Inflammatory macrophage treated with lipopolysaccharide for 1 hour (primary cell): ENCODE measurements around the gene COQ2.
"Not testable (repeated sequence)": the region's sequence is repeated elsewhere in the genome, so short reads cannot be mapped to it uniquely, and the experiment has no call there.

Source experiments
- DNase-seq, 2 donors: peaks; one replicate each; pipeline ENCODE4 v3.0.0-alpha.2; 2020 to 2022

COQ2 gene

GRCh38 chr4:83247415-83248357 lies 36.9 kb downstream of the COQ2 start:
- DNase-seq, result no peak

- DNase-seq, result no peak
These were observed 43.5 kb downstream of the COQ2 start for GRCh38 chr4:83241132-83241531.

GRCh38 chr4:83240379-83240875 lies 44.2 kb downstream of the COQ2 start:
- DNase-seq, result peak; percentile 85 to 87

GRCh38 chr4:83238393-83239248 lies 46.0 kb downstream of the COQ2 start:
- no peak for DNase-seq

- DNase-seq, result no peak
These were observed 47.0 kb downstream of the COQ2 start for GRCh38 chr4:83237591-83237990.

- DNase-seq, result not testable (repeated sequence)
These were observed 48.9 kb downstream of the COQ2 start for GRCh38 chr4:83235645-83236133.

- DNase-seq, result no peak
These were observed 49.5 kb downstream of the COQ2 start for GRCh38 chr4:83234902-83235644.

- DNase-seq, result not testable (repeated sequence)
These were observed 50.2 kb downstream of the COQ2 start for GRCh38 chr4:83234387-83234786.

- peak; percentile 73 to 75 for DNase-seq
These were observed 52.5 kb downstream of the COQ2 start for GRCh38 chr4:83232082-83232481.

GRCh38 chr4:83231620-83232076 lies 53.0 kb downstream of the COQ2 start:
- peak; percentile 70 to 75 for DNase-seq

GRCh38 chr4:83230928-83231327 lies 53.7 kb downstream of the COQ2 start:
- DNase-seq, result peak in 1 of 2 donors; percentile 45

GRCh38 chr4:83229791-83230190 lies 54.8 kb downstream of the COQ2 start:
- DNase-seq, result peak; percentile 52 to 60

GRCh38 chr4:83228231-83228630 lies 56.4 kb downstream of the COQ2 start:
- peak; percentile 57 to 59 for DNase-seq

- DNase-seq, result no peak
These were observed 59.9 kb downstream of the COQ2 start for GRCh38 chr4:83224502-83225197.

- DNase-seq, result no peak
These were observed 60.8 kb downstream of the COQ2 start for GRCh38 chr4:83223781-83224180.

GRCh38 chr4:83221897-83222441 lies 62.6 kb downstream of the COQ2 start:
- DNase-seq, result no peak

GRCh38 chr4:83219344-83220331 lies 65.0 kb downstream of the COQ2 start:
- DNase-seq, result peak in 1 of 2 donors; percentile 68

GRCh38 chr4:83217721-83218522 lies 66.7 kb downstream of the COQ2 start:
- DNase-seq, result peak; percentile 73 to 81
